ENCODE results near the gene CCRL2.

GRCh38 chr3:46381625-46382024 is 25.4 kb upstream of the CCRL2 start:
- TF ChIP-seq, protein P1, sequence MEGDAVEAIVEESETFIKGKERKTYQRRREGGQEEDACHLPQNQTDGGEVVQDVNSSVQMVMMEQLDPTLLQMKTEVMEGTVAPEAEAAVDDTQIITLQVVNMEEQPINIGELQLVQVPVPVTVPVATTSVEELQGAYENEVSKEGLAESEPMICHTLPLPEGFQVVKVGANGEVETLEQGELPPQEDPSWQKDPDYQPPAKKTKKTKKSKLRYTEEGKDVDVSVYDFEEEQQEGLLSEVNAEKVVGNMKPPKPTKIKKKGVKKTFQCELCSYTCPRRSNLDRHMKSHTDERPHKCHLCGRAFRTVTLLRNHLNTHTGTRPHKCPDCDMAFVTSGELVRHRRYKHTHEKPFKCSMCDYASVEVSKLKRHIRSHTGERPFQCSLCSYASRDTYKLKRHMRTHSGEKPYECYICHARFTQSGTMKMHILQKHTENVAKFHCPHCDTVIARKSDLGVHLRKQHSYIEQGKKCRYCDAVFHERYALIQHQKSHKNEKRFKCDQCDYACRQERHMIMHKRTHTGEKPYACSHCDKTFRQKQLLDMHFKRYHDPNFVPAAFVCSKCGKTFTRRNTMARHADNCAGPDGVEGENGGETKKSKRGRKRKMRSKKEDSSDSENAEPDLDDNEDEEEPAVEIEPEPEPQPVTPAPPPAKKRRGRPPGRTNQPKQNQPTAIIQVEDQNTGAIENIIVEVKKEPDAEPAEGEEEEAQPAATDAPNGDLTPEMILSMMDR (IDR thresholded peaks at IDR 0.05), result no peak
- no peak for TF ChIP-seq POLR2A (IDR thresholded peaks at IDR 0.05)
